HG03575 (cell line): ENCODE measurements around the gene DYNLT3.

ENCODE experiments used
- ATAC-seq: cut with Tn5 transposase; IDR thresholded peaks from one replicate; pipeline ENCODE4 v1.9.1; 2021; ENCODE audit not compliant: unreplicated experiment, insufficient number of reproducible peaks, low FRiP score; ENCODE audit errors: extremely low read depth

DYNLT3 gene

DNA sequence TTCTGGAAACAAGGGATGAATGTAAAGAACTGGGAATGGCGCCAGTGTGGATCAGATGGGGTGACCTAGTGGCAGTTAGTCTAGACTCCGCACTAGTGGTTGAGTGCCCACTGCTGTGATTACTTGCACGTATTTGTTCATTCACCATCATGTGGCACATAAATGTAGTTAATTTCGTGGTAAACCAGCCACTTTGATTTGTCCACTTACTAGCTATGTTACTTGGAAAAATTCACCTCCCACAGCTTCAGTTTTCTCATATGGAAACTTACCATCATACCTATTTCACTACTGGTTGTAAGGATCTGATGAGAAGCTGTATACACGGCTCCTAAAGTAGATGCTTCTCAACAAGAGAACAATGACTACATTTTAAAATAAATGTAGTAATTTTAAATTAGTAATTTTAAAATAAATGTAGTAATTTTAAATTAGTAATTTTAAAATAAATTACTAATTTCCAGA is 394 bp upstream of the DYNLT3 start:
- ATAC-seq, result no peak

DNA sequence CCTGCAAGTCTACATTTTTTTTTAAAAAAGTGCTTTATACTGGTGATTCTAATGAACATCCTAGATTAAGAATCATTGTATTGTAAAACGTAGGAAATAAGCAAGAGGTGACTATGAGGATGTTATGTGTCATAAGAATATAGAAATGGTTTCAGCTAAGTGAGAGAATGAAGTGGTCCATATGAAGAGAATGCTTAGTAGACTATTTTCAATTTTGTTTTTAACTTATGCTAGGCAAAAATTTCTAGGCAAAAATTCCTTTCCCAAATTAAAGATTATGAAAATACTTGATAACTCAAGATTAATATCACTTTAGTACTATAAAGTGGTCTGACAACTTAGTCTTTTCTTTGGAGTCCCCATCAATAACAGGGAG is 825 bp downstream of the DYNLT3 start:
- no peak for ATAC-seq

DNA sequence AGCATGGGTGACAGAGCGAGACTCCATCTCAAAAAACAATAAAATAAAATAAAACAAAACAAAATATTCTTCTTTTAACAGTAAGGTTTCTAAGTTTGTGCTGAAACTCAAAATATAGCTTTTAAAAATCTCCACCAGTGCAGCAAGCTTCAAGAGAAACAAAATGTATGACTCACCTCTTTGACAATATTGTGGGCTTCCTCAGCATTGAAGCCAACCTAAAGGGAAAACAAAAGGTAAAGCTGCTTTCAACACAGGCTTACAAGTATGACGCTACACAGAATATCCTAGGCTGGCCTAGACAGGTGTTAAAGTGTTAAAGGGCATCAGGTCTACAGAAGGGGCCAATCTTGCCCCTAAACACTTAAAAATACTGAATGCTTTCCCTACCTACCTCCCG is 1.2 kb downstream of the DYNLT3 start:
- no peak for ATAC-seq

DNA sequence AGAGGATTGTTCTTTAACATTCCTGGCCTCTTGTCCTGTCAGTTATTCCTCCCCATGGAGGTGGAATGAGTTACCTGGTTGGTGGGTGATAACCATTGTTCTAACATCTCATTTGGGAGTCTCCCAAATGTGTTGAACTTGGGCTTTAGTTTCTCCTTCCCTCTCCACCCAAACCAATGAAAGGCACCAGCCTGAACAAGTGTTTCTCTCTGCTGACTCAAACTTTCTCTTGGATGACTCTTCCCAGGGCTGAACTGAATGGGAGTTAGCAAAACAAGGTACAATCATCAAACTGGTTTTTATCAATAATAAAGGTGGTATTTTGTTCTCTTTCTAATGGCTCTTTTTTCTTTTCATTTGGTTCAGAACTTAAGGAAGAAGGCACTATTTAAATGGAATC is 2.7 kb downstream of the DYNLT3 start:
- ATAC-seq, result no peak

DNA sequence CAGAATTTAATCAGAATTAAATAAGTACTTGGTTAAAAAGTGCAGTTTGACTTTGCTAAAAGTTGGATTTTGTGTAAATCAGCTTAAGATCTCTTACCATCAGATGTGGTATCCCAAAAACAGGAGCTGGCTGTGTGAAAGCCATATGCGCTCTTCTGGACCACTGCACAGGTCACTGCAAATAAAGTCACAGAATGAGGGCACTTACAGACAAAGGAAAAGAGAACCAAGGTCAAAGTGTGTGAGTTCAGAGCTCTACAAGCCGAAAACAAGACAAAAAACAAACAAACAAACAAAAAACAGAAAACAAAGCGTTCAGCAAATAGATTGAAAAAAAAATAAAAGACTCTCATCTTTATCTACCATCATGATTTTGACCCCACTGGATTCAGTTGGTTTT is 6.4 kb downstream of the DYNLT3 start:
- no peak for ATAC-seq

DNA sequence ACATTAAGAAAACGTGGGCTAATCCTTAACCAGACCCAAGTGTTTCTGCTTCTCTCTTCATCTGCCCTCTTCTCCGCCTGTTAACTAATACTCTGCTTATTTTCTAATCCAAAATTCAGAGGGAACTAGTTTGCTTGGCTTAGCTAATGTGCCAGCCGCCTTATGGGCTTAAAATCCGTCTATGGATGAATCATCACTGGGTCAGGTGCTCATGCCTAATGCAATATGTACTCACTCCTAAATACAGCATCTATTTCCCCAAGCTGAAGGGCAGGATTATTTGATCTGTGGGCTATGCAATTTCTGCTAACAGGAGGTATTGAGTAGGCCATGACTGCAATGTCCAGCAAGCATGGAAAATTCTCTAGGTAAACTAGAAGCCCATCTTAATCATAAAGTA is 12.4 kb downstream of the DYNLT3 start:
- ATAC-seq, result no peak

DNA sequence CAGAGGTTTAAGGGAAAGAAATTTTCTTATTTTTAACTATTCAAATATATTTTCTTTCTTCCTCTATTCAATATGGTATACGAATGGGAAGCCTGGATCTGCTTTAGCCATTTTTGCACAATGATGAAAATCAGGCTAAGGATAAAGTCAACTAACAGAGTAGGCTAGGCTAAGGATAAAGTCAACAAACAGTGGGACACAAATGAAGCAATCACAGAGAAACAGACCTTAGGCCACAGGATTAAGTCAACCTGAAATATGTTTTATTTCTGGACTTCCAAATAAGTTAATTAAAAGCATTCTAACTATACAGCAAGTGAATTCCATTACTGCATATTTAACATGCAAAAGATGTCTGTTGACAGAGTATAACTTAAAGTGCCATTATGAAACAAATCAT is 17.0 kb downstream of the DYNLT3 start:
- no peak for ATAC-seq

DNA sequence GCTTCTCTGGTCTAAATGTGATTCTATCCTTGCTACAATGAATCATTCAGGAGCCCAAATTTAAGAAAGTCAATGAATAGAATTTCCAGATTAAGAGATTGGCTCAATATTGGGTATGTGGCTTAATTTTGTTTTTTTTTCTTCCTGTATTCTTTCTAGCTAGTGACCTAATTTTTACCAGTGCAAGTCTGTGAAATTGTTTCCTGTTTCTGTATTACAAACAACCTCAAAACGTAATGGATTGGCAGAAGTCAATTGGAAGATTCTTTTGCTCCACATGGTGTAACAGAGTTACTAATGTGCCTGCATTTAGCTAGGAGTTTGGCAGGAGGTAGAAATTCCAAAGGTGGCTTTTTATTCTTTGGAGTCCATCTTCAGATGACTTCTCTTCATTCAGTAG is 17.6 kb downstream of the DYNLT3 start:
- no peak for ATAC-seq

DNA sequence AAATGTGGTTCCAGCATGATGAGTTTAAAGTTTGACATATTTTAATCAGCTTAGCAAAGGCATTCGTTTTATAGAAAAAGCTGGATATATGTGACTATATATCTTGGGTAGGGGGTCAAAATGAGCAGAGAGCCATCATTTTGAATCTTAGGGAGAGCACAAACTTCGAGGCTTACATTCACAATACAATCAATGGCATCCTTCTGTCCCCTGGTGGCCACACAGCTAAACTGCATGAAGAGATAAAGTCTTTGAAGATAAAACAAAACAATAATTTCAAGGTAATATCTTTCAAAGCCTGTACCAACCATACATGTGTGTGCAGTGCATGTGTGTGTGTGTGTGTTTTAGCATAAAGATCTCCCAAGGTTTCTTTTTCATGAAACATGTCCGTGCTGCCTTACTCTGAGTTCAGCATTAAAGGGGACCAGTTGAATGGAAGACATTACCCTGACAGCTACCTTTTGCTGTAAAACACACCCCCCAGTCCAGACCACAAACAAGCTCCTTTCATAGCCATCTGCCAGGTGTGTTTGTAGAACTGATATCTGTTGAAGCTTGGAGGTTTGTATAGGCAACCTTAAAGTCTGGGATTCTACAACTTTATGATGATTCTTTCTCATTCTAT is 22.0 kb downstream of the DYNLT3 start:
- ATAC-seq, result no peak

DNA sequence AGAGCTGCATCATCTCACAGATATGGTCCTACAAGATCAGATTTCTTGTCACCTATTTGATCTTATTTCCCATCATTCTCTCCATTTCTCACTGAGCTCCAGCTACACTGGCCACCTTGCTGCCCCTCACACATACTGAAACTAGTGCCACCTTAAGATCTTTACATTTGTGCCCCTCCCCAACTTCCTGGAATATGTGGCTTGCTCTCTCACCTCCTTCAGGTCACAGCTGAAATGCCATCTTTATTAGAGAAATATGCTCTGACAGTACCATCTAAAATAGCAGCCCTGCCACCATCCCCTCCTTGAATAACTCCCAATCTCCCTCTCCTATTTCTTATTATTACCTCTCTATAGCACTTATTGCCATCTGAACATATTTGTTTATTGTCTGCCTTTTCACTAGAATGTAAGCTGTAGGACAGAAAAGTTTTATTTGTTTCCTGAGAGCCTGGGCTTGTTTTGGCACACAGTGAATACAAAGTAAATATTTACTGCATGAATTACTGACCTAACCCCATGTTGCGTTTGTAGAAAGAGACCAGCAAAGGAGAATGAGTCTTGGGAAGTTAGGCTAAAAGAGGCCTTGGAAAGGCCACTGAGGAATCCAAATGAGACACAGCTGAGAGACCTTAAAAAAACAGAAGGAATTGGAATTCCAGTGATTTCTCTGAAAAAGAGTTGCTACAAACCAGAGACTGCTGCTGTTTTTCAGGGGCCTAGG is 22.7 kb downstream of the DYNLT3 start:
- no peak for ATAC-seq

DNA sequence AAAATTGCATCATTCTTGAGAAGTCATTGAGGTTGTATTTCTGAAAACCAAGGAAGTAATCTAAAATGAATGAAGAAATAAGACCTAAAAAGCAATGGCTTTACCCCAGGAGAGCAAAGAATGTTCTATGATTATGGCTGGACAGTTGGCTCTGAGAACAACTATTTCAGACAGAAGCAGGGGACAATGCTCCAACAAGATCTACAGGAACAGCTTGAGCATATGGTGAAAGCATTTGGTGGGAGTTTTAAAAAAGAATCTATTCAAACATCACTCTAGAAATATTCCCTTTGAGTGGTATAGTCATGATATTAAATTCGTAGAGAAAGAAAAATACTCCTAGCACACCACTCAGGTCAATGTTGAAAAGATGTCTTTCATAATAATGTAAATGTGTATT is 26.7 kb downstream of the DYNLT3 start:
- ATAC-seq, result no peak

DNA sequence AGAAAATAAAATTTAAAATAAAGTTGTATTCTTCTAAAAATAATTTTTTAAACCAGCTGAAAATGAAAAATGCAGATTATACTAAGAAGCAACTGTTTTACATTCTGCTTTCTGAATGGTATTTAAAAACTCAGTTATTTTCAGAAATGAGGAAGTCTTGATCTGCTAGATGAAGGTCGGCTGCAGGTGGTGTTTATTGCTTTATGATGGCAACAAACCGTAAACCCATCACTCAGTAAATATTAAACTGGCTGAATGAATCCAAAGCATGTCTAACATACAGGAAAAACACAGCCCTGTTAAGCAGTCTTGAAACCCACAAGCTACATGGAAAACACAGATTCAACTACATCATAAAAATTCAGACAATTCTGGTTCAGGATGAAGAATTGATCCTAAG is 29.3 kb downstream of the DYNLT3 start:
- no peak for ATAC-seq

DNA sequence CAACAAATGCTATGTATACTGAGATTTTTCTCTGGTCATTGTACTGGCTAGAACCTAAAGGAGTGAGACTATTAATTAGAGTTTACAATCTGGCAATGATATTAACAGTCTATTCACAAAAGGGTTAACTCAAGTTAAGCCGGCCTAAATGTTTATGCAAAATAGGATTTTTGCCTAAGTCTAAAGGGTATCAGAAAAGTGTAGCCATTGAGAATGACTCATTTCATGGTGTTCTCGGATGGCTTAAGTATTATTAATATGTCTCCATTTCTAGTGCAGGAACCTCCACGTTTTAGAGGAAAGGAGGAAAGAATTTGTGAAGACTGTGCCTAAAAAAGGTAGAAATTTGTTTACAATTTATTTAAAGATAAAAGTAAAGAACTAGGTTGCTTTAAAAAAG is 29.8 kb downstream of the DYNLT3 start:
- no peak for ATAC-seq

DNA sequence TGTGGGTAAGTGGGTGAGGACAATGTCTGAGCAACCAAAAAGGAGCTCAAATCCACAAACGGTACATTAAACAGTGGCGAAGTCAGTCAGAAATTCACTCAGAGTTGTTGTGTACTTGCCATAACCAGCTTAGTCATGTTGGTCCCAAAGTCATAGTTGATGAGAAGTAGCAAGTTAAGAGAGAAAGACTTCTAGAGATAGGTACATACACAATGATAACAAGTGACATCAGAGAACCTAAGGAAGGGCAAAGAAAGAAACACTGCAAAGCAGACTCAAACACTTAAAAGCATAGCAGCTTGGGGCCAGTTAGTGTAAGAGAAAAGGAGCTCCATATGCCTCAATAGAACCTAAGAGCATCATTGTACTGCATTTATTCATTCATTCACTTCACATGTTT is 30.2 kb downstream of the DYNLT3 start:
- ATAC-seq, result no peak

DNA sequence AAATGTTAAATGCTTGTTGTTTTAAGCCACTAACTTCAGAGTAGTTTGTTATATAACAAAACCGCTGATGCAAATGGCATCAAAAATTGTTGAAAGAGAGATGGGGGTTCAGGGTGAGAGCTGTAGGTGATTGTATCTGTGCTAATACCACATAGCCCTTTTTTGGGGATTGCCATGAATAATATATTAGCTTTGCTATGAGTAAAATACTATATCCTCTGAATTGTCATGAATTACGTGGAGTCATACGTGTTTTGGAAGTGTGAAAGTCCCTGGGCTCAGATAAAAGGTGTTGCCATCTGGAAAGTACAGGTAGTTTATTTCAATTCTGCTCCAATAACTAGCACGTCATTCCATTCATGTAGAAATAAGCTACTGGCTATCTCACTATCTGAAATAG is 30.6 kb downstream of the DYNLT3 start:
- ATAC-seq, result no peak

DNA sequence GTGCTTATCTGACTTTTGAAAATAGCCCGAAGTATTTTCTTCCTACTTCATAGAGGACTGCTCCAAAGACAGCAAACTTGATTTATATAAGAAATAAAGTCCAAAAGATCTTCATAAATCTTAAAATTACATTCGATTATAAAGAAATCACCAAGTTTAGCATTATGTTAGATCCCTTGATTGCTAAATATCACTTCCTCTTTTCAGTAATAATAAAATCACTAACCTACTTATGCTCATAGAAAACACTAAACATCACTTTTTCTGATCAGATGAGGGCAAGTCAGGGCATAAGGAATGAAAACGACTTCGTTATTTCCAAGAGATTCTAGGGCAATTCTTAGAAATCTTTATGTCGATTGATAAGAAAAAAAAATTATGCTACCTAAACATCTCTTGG is 32.0 kb downstream of the DYNLT3 start:
- ATAC-seq, result no peak

DNA sequence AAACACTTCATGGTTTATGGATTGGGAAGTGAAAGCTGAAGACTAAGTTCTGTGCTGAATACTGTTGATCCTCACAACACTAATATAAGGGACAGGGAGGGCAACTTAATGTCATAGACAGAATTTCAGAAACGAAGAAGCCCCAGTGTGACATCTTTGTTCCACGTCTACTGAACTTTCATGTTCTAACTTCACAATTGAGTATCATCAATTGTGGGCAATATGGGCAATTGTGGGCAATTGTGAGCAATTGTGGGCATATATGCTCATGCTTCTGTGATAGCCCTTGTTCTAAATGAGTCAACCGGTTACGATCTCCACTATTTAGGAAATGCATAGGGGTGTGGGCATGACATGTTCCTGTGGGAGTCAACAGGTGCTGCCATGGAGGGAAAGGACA is 33.8 kb downstream of the DYNLT3 start:
- no peak for ATAC-seq

DNA sequence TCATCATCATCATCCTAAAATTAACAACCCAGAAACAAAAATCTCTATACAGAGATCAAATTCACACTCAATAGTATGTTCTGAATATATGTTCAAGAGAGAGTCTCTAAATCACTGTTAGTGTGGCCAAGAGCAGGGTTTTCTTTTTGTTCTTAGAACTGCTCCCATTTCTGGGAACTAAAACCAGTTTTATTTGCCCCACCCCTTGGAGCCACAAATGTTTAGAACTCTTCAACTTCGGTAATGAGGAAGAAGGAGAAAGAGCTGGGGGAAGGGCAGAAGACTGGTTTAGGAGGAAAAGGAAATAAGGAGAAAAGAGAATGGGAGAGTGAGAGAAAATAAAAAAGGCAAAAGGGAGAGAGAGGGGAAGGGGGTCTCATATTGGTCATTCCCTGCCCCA is 35.3 kb downstream of the DYNLT3 start:
- no peak for ATAC-seq

DNA sequence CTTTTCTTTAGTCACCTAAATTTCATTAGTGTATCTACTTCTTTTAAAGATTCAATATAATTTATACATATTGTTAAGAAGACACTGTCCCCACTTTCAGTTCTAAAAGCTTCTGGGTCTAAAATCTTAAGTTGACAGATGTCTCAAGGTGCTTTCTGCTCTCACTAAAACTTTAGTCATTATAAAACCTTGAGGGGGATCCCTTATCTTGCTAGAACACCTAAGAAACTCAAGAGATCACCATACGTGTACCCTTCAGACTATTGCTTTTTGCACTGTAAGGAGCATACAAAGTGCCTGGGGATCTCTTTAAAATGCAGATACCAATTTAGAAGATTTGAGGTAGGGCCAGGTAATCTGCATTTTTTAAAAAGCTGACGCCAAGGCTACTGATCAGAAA is 37.4 kb downstream of the DYNLT3 start:
- no peak for ATAC-seq

DNA sequence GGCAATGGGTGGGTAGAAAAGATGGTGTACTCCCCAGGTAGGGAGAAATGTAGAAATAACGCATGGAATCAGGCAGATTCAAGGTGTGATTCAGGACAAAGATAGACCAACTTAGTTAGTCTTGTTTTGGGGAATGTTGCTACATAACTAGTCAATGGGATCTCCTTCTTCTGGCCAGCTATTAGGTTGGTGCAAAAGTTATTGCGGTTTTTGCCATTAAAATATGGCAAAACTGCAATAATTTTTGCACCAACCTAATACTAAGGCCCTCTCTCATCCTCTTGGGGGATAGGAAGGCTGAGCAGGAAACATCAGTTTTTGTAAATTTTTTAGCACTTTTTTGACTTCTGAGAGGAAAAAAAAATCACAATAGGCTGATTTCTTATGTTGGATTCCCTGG is 44.3 kb downstream of the DYNLT3 start:
- no peak for ATAC-seq

DNA sequence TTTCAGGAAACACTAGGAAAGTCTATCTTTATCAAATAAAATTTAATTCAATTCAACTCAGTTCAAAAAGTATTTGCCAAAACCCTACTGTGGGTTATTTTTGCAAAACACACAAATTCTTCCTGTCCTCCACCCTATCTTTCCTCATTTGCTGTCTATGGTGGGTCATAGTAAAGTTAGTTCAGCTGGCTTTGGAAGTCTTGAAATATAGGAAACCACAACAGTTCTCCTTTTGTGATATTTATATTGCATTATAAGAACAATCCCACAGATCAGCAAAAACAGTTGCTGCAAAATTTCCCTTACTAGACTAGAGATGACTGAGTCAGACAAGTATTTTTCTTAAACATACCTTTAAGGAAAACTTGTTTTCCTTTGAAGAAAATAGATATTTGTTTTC is 45.3 kb downstream of the DYNLT3 start:
- ATAC-seq, result no peak
